T follicular helper cell (primary cell): ENCODE results near the gene GPX2.
"Not testable (repeated sequence)": the region's sequence is repeated elsewhere in the genome, so short reads cannot be mapped to it uniquely, and the experiment has no call there.

Source experiments
- DNase-seq: peaks from one replicate; pipeline ENCODE4 v3.0.0-alpha.2; 2020; ENCODE audit warnings: low read depth

GPX2 gene

GRCh38 chr14:64914237-64915028 lies 28.1 kb downstream of the GPX2 start, which contains the start of gene CHURC1:
Gene CHURC1, plus strand, starts transcription at chr14:64914455. Its CDS starts 41 bp downstream, at chr14:64914496.
- peak; percentile 98 for DNase-seq

GRCh38 chr14:64913477-64913876 lies 29.1 kb downstream of the GPX2 start:
- DNase-seq = not testable (repeated sequence)

DNA sequence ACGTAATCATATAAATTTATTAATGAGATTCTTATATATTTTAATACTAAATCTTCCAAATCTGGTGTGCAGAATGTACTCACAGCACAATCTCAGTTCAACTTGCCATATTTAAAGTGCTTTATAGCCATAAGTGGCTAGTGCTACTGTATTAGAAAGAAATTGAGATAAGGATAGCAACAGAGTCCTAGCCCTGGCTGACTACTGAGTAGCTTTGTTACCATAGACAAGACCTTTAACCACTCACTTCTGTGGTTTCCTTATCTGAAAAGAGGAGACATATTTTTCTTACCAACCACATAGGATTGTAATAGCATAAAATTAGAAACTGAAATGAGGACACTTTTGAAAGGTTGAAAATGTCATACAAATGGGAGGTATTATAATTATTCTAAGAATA lies 30.3 kb downstream of the GPX2 start:
- no peak for DNase-seq

DNA sequence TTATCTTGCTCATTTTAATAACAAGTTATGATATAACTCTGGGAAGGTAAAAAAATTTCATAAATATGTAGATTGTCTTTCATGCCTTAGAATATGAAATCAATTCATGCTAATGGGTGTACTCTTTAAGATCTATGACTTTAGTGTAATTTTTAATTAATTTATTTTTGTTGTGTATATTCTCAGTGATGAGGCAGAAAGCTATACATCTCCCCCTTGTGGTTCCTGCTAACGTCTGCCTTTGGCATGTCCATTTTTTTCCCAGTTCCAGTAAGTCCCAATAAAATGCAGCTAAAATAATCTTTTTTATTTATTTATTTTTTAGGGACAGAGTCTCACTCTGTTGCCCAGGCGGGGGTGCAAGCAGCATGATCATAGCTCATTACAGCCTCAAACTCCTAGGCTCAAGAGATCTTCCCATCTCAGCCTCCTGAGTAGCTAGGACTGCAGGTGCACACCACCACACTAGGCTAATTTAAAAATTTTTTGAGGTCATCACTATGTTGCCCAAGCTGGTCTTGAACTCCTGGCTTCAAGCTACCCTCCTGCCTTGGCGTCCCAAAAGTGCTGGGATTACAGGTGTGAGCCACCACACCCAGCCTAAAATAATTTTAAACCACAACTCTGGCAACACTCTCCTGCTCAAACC lies 31.6 kb downstream of the GPX2 start:
- DNase-seq = no peak

- no peak for DNase-seq
Observed at GRCh38 chr14:64906022-64906421, 36.5 kb downstream of the GPX2 start.

GRCh38 chr14:64899958-64900357 lies 42.6 kb downstream of the GPX2 start:
- no peak for DNase-seq

DNA sequence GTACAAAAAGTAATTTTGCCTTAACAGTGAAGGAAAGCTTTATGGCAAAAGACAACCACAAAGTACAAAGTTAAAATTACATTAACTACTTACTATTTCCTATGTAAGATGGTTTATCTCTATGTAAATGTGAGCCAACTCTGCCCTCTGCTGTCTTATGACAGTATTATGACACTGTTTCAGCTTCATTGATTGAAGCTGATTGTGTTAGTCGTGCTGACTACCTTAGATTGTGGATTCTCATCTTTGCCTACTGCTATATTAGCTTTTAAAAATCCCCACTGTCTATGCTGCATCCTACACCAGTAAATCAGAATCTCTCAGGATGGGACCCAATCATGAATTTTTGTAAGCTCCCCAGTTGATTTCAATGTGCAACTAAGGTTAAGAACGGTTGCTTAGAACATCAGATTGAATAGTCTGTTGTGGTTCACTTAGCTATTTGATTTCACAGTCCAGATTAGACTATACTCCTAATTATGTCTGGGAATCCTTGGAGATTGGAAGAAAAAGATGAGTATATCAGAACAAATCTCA lies 50.6 kb downstream of the GPX2 start:
- DNase-seq = no peak

DNA sequence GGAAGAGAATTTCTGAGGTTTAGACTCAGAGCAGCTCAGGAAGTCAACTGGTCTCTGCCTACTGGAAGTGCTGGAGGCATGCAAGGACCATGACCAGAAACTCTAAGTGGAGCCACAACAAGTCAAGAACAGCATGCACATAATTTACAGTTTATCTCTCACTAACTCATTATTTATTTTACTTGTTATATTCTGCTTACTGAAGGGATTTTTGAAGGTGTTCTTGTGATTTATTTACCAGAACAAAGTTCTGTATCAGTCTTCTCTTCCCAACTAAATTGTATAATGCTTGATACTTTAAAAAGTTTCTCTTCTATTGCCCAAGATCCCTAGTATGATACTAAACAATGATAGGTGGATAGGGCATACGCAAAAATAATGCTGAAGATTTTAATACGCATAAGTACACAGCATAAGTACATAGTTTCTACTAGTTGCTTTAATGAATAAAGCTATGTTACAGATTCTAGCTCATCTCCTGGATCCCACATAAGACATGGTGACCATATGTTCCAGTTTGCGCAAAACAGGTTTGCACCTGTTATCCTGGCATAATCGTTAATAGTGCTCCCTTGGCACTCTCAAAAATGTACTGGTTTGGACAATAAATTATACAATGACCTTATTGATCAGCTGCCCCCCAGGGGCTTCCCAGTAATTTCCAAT lies 51.2 kb downstream of the GPX2 start:
- no peak for DNase-seq

DNA sequence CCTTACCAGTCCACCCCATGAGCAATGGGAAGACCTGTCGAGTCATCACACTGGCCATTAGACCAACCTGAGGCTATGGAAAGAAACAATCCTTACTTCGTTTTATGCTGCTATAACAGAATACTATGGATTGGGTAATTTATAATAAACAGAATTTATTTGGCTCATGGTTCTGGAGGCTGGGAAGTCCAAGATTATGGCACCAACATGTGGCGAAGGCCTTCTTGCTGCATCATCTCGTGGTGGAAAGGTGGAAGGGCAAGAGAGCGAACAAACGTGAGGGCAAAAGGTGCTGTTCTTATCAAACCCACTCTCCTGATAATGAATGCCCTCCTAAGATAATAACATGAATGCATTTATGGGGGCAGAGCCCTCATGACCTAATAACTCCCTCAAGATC lies 53.2 kb downstream of the GPX2 start:
- no peak for DNase-seq
